ENCODE measurements around the gene PAQR7.

PAQR7 gene

GRCh38 chr1:25871704-25872494 lies 3.6 kb downstream of the PAQR7 start:
- DNase-seq, result no peak

GRCh38 chr1:25871086-25871703 lies 4.3 kb downstream of the PAQR7 start:
- DNase-seq, result no peak

GRCh38 chr1:25870614-25871013 lies 4.9 kb downstream of the PAQR7 start:
- no peak for DNase-seq

- DNase-seq, result no peak
These were observed 5.5 kb downstream of the PAQR7 start for GRCh38 chr1:25869909-25870606.

GRCh38 chr1:25867210-25867991 lies 8.1 kb downstream of the PAQR7 start:
- DNase-seq, result no peak

GRCh38 chr1:25866288-25866687 lies 9.2 kb downstream of the PAQR7 start:
- DNase-seq, result no peak

- DNase-seq, result no peak
These were observed 11.1 kb downstream of the PAQR7 start for GRCh38 chr1:25864434-25864833.

GRCh38 chr1:25863486-25864262 lies 11.8 kb downstream of the PAQR7 start:
- DNase-seq, result no peak

- no peak for DNase-seq
These were observed 12.6 kb downstream of the PAQR7 start for GRCh38 chr1:25862785-25863485.

- DNase-seq, result no peak
These were observed 13.9 kb downstream of the PAQR7 start for GRCh38 chr1:25861316-25862286.

GRCh38 chr1:25858906-25859789 lies 16.4 kb downstream of the PAQR7 start, which contains the start of gene AUNIP:
Gene AUNIP (minus strand): TSS chr1:25859457. CDS start chr1:25859357, 100 bp downstream.
- peak; percentile 92 for DNase-seq

GRCh38 chr1:25858494-25858893 lies 17.0 kb downstream of the PAQR7 start:
- no peak for DNase-seq

- no peak for DNase-seq
These were observed 18.7 kb downstream of the PAQR7 start for GRCh38 chr1:25856856-25857255.

- DNase-seq, result no peak
These were observed 21.0 kb downstream of the PAQR7 start for GRCh38 chr1:25854554-25854953.

- no peak for DNase-seq
These were observed 27.0 kb downstream of the PAQR7 start for GRCh38 chr1:25848531-25848930.

- no peak for DNase-seq
These were observed 27.6 kb downstream of the PAQR7 start for GRCh38 chr1:25847929-25848328.

GRCh38 chr1:25845664-25846063 lies 29.8 kb downstream of the PAQR7 start:
- DNase-seq, result no peak

- DNase-seq, result no peak
These were observed 30.8 kb downstream of the PAQR7 start for GRCh38 chr1:25844536-25845337.
